ENCODE measurements around the gene BCL2L12. TPM values are rescaled to one million over a fixed set of nuclear protein-coding genes. Genes with fewer than 3 reads are reported as not detected.

BCL2L12 gene
- total RNA-seq, 1 donor, result 5.1 TPM

DNA sequence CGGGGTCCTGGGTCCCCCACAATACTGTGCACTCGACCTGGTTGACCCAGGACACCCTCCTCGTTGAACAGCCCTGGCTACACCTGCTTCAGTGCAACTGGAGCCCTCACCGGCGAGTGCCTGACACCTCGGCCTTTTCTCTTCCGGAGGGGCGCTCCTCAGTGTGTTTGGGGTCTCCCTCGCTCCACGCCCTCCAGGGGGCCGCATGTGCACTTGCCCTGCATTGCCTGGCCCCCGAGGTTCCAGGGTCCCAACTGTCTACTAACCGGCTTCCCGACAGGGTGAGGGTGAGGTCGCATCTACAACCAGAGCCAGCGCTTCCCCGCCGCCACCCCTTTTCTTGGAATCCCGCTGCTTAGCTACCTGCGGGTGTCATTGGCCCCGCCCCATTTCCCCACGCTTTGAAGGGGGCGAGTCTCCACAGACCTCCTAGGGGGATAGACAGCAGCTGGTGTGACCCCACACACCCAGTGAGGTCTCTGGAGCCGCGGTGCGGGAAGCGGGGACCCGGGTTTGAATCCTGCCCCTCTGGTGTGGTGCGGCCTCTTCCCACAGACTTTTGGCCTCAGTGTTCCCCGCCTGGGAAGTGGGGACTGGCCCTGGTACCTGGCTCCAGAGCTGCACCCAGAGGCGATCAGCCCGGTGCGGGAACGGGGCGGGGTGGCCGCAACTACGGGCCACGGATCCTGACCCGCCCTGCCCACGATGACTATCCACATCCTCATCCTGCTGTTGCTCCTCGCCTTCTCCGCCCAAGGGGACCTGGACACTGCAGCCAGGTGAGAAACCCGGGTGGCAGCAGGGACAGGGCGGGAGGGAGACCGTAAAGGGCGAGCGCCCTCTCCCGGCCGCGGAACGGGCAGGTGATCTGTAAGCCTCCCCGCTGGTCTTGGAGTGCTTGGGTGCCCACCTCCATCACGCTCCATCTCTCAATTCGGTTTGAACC is 23.7 kb downstream of the BCL2L12 start, which contains the start of gene ADM5:
Gene ADM5, plus strand, starts transcription at position 462 of the 946 bp plus-strand sequence. Its CDS starts 244 bp downstream, at position 706.
- Histone ChIP-seq H3K4me2 (ENCODE audit: insufficient read depth, low read length) (peak within 1 kb of the TSS; percentile 90), H3K36me3 (ENCODE audit: insufficient read depth, low read length) (peaks cover 17% of the 10 kb centered on the region), H2AFZ (ENCODE audit: low read length) (peak within 1 kb of the TSS; percentile 93), H3K27ac (ENCODE audit: low read depth, low read length) (peak within 1 kb of the TSS; percentile 15), H3K79me2 (ENCODE audit: insufficient read depth, low read length) (no peaks in the 10 kb centered on the region), H3K9me3 (ENCODE audit: low read depth, low read length) (no peaks in the 10 kb centered on the region), H3K4me1 (ENCODE audit: insufficient read depth, low read length) (peaks cover 20% of the 10 kb centered on the region), H3K4me3 (ENCODE audit: insufficient read depth, low read length) (peak within 1 kb of the TSS; percentile 76), H4K20me1 (ENCODE audit: insufficient read depth, low read length) (peaks cover 3% of the 10 kb centered on the region), H3K27me3 (ENCODE audit: insufficient read depth, low read length) (no peaks in the 10 kb centered on the region)
- DNase-seq (ENCODE audit: insufficient read length, low spot score, missing footprints), result peak; percentile 70
- TF ChIP-seq, protein P1, sequence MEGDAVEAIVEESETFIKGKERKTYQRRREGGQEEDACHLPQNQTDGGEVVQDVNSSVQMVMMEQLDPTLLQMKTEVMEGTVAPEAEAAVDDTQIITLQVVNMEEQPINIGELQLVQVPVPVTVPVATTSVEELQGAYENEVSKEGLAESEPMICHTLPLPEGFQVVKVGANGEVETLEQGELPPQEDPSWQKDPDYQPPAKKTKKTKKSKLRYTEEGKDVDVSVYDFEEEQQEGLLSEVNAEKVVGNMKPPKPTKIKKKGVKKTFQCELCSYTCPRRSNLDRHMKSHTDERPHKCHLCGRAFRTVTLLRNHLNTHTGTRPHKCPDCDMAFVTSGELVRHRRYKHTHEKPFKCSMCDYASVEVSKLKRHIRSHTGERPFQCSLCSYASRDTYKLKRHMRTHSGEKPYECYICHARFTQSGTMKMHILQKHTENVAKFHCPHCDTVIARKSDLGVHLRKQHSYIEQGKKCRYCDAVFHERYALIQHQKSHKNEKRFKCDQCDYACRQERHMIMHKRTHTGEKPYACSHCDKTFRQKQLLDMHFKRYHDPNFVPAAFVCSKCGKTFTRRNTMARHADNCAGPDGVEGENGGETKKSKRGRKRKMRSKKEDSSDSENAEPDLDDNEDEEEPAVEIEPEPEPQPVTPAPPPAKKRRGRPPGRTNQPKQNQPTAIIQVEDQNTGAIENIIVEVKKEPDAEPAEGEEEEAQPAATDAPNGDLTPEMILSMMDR (IDR thresholded peaks at IDR 0.05; ENCODE audit: extremely low read depth, low read depth, low read length), result peak; percentile 23

- Histone ChIP-seq H2AFZ (ENCODE audit: low read length) (peak overlapping the region; percentile 93), H4K20me1 (ENCODE audit: insufficient read depth, low read length) (no peaks in the 10 kb centered on the region), H3K4me2 (ENCODE audit: insufficient read depth, low read length) (peak overlapping the region; percentile 90), H3K4me3 (ENCODE audit: insufficient read depth, low read length) (peak overlapping the region; percentile 76), H3K27me3 (ENCODE audit: insufficient read depth, low read length) (no peaks in the 10 kb centered on the region), H3K79me2 (ENCODE audit: insufficient read depth, low read length) (no peaks in the 10 kb centered on the region), H3K4me1 (ENCODE audit: insufficient read depth, low read length) (peaks cover 20% of the 10 kb centered on the region), H3K27ac (ENCODE audit: low read depth, low read length) (peak overlapping the region; percentile 15), H3K36me3 (ENCODE audit: insufficient read depth, low read length) (peaks cover 11% of the 10 kb centered on the region), H3K9me3 (ENCODE audit: low read depth, low read length) (no peaks in the 10 kb centered on the region)
- DNase-seq (ENCODE audit: insufficient read length, low spot score, missing footprints), result peak; percentile 86
- TF ChIP-seq, protein P1 (IDR thresholded peaks at IDR 0.05; ENCODE audit: extremely low read depth, low read depth, low read length), result no peak
These were observed 24.4 kb downstream of the BCL2L12 start for GRCh38 chr19:49690079-49690655.

- Histone ChIP-seq H3K4me1 (ENCODE audit: insufficient read depth, low read length) (peaks cover 20% of the 10 kb centered on the region), H3K36me3 (ENCODE audit: insufficient read depth, low read length) (peaks cover 5% of the 10 kb centered on the region), H3K4me2 (ENCODE audit: insufficient read depth, low read length) (peak within 1 kb of the TSS; percentile 90), H4K20me1 (ENCODE audit: insufficient read depth, low read length) (no peaks in the 10 kb centered on the region), H3K79me2 (ENCODE audit: insufficient read depth, low read length) (no peaks in the 10 kb centered on the region), H3K9me3 (ENCODE audit: low read depth, low read length) (no peaks in the 10 kb centered on the region), H3K27ac (ENCODE audit: low read depth, low read length) (peak within 1 kb of the TSS; percentile 15), H2AFZ (ENCODE audit: low read length) (peak within 1 kb of the TSS; percentile 93), H3K27me3 (ENCODE audit: insufficient read depth, low read length) (no peaks in the 10 kb centered on the region), H3K4me3 (ENCODE audit: insufficient read depth, low read length) (peak within 1 kb of the TSS; percentile 76)
- TF ChIP-seq, protein P1 (IDR thresholded peaks at IDR 0.05; ENCODE audit: extremely low read depth, low read depth, low read length), result no peak
- DNase-seq (ENCODE audit: insufficient read length, low spot score, missing footprints), result peak; percentile 99
These were observed 25.0 kb downstream of the BCL2L12 start, which contains the start of gene CPT1C for GRCh38 chr19:49690656-49691242. CPT1C (plus strand) TSS chr19:49691116; CDS start chr19:49692253, 1,137 bp downstream.
